ENCODE data around the gene NR1H2. TPM values are rescaled to one million over a fixed set of nuclear protein-coding genes. Genes with fewer than 3 reads are reported as not detected.

NR1H2 gene
- total RNA-seq, 1 experiment from 2014 or later = 40.3 TPM

- H3K9ac ChIP-seq (ENCODE audit: low read length) = no peak overlapping the region
- H3K36me3 ChIP-seq (ENCODE audit: control insufficient read depth in 1 of 2, insufficient read depth in 2 of 2, low read length in 2 of 2) = no peaks in the 10 kb centered on the region
- peaks cover 0 to 7% of the 10 kb centered on the region in 2 experiments; a peak in 1 of 4 replicates for H3K4me1 ChIP-seq (ENCODE audit: control insufficient read depth in 1 of 2, insufficient read depth in 2 of 2, low read length in 2 of 2)
- no TSS peak for BruUV-seq (replicated peaks)
- no peak overlapping the region for H3K4me2 ChIP-seq (ENCODE audit: low read length)
- H3K9me2 ChIP-seq (ENCODE audit: insufficient read depth) = no peaks in the 10 kb centered on the region
- ATAC-seq (no peak), DNase-seq (ENCODE audit: low read depth, low spot score) (no peak)
- RAD21 ChIA-PET (ENCODE audit: low non-redundant PET in 1 of 2, low total read pairs in 2 of 2, uncharacterized antibody in 2 of 2, unreplicated experiment in 2 of 2) = no interaction called here
- CTCF ChIA-PET = no interaction called here
- TF ChIP-seq ZNF274 (IDR thresholded peaks at IDR 0.05; ENCODE audit: low read depth, low read length) (no peak), ZFX (IDR thresholded peaks at IDR 0.05) (no peak), RAD21 (IDR thresholded peaks at IDR 0.05; ENCODE audit: low read depth) (no peak), CEBPB (IDR thresholded peaks at IDR 0.05; ENCODE audit: low read depth) (no peak), SP1 (IDR thresholded peaks at IDR 0.05; ENCODE audit: low read depth) (no peak), POLR2AphosphoS5 (IDR thresholded peaks at IDR 0.05; ENCODE audit: low read depth, low read length) (no peak), ELF1 (IDR thresholded peaks at IDR 0.05; ENCODE audit: borderline replicate concordance, low read depth) (no peak), ZBTB33 (IDR thresholded peaks at IDR 0.05; ENCODE audit: extremely low read depth, insufficient replicate concordance, low read length) (no peak), REST (IDR thresholded peaks at IDR 0.05; ENCODE audit: low read depth) (no peak), MAX (IDR thresholded peaks at IDR 0.05) (no peak), EZH2 (IDR thresholded peaks at IDR 0.05) (no peak), POLR2A (IDR thresholded peaks at IDR 0.05; ENCODE audit: borderline replicate concordance, extremely low read depth, insufficient read depth, insufficient read length) (no peak), CBX3 (IDR thresholded peaks at IDR 0.05; ENCODE audit: low read depth) (no peak), YY1 (IDR thresholded peaks at IDR 0.05; ENCODE audit: extremely low read depth, insufficient replicate concordance, low read depth, low read length) (no peak), TCF7L2 (IDR thresholded peaks at IDR 0.05; ENCODE audit: borderline replicate concordance, extremely low read depth, insufficient read depth, insufficient read length) (no peak), EZH2phosphoT487 (IDR thresholded peaks at IDR 0.05; ENCODE audit: borderline replicate concordance) (no peak), SRF (IDR thresholded peaks at IDR 0.05; ENCODE audit: low read depth) (no peak), EGR1 (IDR thresholded peaks at IDR 0.05; ENCODE audit: low read depth) (no peak), ATF3 (IDR thresholded peaks at IDR 0.05) (no peak), JUND (IDR thresholded peaks at IDR 0.05) (no peak)
- no peak overlapping the region for H2AFZ ChIP-seq (ENCODE audit: low read depth, low read length, poor library complexity, severe bottlenecking)
- no peaks in the 10 kb centered on the region for H3K79me2 ChIP-seq (ENCODE audit: insufficient read depth, low read length)
- POLR2A ChIA-PET = no interaction called here
- H3K4me3 ChIP-seq (replicated peaks in 1 of 2; ENCODE audit: low read depth in 1 of 2, low read length in 2 of 2) = no peak overlapping the region
- no peak overlapping the region for H3K27ac ChIP-seq (ENCODE audit: low read depth, low read length)
- no peaks in the 10 kb centered on the region for H3K27me3 ChIP-seq (ENCODE audit: insufficient read depth, low read length)
- no peaks in the 10 kb centered on the region for H4K20me1 ChIP-seq (ENCODE audit: insufficient read depth)
- intact Hi-C loops (cut with micrococcal nuclease) = no loop called here
- H3K9me3 ChIP-seq (ENCODE audit: control insufficient read depth in 1 of 2, insufficient read depth in 1 of 2, low read depth in 1 of 2, low read length in 2 of 2) = no peaks in the 10 kb centered on the region
Measured at GRCh38 chr19:50358483-50359327, 17.6 kb upstream of the NR1H2 start.
